Measurements from ENCODE around the gene KRT86.
"Not testable (repeated sequence)": the region's sequence is repeated elsewhere in the genome, so short reads cannot be mapped to it uniquely, and the experiment has no call there.

KRT86 gene

DNA sequence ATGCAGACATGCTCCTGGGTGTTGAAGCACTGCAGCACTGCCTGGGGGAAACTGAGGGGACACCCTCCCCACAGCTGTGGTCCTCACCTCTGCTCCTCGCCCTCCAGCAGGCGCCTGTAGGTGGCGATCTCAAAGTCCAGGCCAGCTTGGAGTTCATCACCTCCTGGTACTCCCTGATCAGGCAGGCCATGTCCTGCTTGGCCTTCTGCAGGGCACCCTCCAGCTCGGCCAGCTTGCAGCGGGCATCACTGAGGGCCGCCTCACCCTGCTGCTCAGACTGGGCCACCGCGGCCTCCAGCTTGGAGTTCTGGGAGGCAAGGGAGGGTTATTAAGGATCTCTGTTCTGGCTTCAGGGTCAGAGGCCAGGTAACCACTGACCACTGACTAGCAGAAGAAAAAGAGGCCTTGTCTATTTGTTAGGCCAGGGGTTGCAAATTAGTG is 22.2 kb upstream of the KRT86 start:
- DNase-seq: not testable (repeated sequence)

DNA sequence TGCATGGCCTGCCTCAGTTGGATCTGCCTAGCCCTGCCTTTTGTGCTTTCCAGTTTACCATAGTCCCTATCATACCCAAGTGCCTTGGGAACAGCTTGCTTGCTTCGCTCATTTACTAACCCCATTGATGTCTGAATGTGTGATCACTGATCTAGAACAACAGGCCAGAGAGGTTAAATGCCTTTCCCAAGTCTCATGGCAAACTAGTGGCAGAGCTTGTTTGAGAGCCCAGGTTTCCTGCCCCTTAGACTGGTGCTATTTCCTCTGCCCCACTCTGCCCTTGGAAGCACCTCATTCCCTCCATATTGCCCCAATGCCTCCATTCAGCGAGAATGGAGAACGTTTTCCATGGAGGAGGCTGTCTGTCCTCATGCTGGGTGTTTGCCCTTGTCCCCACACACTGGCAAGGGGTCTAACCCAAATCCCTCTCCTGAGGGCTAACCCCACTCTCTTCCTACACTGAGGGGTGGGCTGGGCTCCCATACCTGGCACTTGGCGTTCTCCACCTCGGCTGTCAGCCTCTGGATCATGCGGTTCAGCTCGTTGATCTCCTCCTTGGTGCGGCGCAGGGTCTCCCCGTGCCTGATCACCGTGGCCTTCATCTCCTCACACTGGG is 21.6 kb upstream of the KRT86 start:
- no peak for DNase-seq

DNA sequence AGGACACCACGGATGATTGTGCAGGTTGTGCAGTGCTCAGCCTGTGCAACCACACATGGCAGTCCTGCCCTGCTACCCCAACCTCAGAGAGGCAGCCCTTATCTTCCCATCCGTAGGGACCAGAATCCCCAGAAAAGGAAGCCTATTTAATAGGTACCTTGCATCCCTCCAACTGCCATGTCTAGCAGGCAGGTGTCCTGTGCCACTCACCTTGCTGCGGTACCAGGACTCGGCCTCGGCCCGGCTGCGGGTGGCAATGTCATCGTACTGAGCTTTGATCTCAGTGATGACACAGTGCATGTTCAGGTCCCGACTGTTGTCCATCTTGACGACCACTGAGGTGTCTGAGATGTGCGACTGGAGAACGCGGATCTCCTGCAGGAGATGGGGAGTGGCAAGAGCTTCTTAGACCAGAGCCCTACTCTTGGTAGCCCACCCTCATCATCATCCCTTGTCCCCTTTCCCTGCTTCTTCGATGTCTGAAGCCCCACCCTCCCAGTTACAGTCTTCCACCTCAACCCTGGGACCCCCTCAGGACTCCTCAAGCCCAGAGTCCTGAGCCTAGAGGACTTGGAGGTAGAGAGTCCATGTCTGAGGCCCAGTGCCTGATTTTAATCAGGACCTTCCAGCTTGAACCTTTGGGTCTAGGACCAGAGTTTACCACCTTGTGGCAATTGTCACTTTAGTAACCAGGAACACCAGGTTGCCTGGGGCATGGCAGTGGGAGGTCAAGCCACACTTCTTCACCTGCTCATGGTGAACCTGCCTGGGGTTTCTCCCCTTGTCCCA is 20.9 kb upstream of the KRT86 start:
- no peak for DNase-seq

DNA sequence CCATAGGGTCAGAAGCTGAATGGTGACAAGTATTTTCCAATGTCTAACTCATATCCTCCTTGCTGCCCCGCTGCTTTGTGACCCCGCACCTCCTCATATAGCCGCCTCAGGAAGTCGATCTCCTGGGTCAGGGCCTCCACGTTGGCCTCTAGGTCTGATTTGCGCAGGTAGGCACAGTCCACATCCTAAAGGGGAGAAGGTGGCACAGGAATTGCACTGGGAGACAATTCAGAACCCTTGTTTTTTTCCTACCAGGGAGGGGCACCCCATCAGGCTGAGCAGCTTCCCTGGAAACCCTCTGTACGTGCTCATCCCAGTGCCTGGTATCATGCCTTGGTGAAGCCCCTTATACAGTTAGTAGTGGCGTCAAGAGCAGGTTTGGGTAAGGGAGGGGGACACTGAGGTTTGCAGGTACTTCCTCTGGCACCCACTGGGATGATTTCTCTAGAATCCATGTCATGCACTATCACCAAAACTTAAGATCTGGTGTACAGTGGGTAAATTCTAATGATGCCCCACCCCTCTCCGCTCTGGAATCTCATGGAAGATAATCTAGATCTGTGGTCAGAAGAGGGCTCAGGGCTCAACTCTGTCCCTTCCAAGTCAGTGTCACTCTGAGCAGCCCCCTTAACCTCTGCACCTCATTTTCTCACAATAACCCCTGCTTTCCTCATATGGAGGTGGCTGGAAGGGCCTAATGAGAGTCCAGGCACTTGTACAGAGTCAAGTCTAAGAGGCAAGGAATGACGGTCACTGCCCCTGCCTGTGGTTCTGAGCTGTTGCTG is 20.1 kb upstream of the KRT86 start:
- no peak for DNase-seq

DNA sequence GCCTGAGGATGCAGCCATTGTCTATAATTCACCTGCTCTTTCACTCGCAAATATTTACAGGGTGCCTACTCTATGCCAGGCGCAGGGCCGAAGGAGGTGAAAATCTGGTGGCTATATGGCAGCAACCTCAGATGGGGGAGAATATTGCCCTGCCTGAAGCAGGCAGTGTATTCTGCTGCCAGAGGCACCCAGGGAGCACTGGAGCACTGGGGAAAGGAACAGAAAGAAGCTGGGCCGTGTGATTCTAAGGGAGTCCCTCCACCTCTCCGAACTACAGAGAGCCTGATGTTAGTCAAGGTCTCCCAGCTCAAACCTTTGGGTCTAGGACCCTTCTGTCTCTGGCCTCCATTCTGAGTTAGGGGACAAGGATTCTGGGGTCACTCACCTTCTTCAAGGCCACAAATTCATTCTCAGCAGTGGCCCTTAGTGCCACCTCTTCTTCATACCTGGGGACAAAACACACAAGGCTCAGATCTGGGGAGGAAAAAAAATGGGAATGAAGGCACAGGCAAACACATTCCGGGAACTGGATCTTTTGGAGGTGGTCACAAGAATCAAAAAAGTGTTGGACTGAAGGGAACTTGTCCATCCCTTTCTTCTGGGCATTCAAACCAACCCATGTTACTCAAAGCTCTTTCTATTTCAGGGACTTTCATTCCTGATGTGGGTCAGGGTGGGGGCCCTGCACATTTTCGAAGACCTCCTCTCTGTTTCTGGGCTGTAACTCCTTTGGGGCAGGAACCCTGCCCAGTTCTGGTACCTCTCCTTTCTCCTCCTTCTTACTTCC is 19.3 kb upstream of the KRT86 start:
- no peak for DNase-seq

DNA sequence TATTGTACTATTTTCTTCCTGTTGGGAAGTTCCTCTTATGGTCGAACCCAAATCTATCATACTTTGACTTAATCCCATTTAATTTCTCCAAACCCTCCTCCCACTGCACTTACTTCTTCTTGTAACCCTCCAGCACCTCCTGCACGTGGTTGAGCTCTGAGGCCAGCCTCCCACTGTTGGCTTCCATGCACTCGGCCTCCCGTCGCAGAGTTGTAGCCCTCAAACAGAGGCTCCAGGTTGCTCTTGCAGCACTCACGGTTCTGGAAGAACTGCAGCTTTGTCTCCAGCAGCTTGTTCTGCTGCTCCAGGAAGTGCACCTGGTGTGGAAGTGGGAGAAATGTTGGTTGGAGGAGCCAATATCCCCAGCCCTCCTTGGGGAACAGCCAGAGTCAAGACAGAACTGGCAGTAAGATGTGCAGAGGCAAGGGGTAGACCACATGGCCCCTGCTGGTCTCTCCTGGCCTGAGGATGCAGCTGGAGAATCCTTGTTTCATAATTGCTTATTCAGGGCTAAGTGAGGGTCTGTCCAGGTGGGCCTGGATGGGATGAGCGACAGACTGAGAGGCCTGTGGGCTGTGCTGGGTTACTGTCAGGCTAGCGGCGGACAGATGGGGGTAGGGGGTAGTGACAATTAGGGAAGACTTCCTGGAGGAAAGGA is 18.4 kb upstream of the KRT86 start:
- no peak for DNase-seq

DNA sequence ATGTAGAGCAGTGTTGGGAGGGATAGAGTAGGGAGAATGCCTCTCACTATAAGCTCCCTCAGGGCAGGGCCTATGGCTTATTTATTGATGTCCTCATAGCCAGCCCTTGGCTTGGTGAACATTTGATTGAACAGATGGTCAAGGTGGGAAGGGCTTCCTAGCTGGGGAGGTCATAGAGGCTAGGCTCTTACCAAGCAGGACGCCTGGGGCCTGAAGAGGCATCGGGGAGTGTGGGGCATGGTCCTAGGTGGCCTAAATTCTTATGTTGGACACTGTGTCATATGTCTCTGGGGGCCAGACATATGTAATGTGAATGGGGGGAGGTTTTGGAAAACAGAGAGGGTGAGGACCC is 17.9 kb upstream of the KRT86 start:
- DNase-seq: no peak

DNA sequence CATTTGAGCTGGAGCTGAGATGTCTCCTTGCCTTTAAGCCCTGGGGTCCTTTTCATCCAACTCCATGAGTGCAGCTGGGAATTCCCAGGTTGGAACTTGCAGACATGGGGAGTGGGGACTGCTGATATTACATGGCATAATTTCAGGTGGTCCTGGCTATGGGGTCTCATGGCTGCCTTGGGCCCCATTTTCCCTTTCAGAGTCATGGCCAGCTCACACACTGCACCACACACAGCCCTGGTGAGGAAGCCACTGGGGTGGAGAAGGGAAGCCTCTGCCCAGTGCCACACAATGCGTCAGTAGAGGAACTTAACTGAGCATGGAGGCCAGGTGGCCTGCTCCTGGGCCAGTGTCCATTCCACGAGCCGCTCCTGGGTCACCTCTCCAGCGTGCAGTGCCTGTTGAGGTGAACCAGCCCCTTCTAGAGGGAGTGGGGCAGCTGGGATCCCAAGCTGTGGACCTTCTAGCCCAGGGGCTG is 17.3 kb upstream of the KRT86 start:
- no peak for DNase-seq

DNA sequence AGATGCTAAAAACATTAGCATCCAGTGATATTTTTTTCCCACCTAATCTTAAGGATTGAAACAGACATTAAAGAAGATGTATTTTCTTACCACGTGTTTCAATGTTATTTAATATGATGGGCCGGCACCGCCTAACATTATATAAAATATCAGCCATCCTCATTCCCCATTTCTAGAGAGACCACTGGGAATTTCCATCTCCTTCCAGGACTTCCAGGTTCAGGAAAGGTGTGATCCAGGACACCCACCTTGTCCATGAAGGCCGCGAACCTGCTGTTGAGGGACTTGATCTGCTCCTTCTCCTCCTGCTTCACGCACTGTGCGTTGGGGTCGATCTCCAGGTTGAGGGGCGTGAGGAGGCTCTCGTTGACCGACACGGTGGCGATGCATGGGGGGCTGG is 16.5 kb upstream of the KRT86 start:
- not testable (repeated sequence) for DNase-seq

DNA sequence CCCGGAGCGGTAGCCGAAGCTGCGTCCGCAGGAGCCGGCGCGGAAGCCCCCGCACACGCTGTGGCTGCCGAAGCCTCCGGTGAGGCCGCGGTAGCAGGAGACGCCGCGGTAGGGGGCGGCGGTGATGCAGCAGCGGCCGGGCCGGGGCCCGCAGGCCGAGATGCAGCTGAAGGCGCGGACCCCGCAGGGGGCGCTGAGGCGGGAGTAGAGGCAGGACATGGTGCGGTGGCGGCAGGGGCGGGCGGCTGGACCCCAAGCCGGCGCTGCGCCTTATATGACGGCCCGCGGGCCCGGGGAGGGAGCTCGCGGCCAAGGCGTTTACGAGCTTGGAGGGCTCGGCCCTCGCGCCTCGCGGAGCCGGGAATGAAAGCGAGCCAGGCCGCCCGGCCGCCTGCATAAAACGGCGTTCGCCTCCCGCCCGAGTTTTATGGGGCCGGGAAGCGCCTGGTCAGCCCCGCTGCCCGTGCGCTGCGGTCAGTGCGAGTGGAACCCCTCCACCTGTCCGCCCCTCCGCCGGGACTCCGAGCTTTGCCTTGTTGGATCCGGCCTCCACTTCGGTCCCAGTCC is 16.0 kb upstream of the KRT86 start:
- DNase-seq: no peak

DNA sequence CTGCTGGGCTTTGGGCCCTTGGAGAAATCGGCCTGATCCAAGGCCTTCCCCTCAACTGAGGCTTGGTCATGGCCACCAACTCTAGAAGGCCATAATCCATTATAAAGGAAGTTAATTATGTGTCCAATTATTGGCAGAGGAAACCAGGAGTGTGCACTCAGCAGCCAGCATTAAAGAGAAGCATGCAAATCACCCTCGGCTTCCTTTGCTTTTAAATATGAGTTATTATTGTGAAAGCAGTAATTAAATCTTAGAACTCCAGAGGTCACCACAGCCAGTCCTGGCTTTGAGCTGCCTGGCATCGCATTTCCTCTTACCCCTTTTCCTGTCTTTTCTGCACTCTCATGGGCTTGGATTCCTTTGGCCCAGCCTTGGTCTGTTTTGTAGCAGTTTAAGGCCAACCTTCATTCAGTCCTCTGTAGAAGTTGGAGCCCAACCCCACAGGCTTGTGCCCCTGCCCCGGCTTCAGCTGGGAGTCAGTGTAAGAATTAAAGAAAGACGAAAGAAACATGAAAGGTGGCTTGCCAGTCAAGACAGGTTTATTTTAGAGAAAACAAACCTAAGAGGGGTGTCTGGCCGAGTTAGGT is 14.7 kb upstream of the KRT86 start:
- no peak for DNase-seq

DNA sequence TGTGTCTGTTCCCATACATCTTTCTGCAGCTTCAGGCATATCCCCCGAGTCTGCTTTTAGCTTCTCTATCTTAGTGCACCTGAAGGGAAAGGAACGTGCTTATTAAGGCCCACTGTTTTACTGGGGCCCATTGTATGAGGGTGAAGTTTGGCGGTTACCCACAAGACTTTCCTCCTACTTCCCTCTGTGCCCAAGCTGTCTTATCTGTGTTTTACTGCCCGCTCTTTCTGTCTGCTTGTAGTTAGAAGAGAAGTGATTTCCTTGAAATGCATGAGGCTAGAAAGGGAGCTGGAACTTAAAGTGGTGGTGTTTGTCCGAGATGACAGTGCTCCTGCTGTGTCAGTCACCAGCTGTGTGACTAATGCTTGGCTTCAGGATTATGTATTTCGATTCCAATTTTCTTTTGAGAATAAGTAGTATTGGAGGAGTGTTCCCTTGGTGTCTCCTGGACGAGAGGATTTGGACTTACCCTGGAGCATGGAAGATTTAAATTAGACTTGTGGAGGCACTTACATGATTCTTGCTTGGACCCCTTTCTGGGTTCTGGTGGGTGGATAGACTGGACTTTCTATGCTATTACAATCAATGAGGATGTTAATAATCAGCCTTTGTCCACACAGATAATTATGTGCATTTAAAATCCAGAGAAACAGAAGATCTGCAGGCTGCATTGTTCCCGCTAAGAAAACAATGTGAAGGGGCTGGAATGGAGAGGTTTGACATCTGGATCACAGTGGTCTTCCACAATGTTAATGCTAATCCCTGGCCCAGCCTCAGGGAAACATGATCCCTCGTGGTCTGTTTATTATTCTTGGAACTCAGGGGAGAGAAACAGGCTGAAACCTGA is 13.9 kb upstream of the KRT86 start:
- no peak for DNase-seq

DNA sequence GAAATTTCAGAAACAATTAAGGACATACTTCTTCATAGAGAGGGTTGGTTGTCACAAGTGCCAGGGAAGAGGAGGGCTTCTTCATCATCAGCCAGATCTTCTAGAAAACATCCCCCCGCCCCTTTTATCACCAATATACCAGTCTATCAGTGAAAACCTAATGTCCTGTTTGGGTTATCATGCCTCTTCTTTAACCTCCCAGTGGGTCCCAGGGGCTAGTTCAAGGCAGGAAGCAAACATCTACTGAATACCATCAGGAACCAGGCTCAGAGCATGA is 13.3 kb upstream of the KRT86 start:
- no peak for DNase-seq

DNA sequence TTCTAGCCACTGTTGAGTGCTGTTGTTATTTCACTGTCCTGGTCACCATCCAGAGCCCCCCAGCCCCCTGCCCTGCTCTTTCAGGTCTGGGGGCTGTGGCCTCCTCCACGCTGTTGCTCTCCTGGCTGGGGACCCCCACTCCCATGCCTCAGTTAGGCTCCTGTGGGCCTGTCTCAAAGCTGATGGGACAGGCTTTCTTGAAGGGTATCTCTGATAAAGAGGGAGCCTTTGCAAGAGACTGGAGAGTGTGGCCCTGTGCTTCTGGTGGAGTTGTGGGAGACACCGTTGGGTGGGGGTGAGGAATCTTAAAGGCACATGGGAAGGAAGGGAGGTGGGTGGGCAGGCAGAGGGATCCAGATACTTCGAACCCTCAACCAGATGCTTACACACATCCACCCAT is 12.2 kb upstream of the KRT86 start:
- DNase-seq: no peak

DNA sequence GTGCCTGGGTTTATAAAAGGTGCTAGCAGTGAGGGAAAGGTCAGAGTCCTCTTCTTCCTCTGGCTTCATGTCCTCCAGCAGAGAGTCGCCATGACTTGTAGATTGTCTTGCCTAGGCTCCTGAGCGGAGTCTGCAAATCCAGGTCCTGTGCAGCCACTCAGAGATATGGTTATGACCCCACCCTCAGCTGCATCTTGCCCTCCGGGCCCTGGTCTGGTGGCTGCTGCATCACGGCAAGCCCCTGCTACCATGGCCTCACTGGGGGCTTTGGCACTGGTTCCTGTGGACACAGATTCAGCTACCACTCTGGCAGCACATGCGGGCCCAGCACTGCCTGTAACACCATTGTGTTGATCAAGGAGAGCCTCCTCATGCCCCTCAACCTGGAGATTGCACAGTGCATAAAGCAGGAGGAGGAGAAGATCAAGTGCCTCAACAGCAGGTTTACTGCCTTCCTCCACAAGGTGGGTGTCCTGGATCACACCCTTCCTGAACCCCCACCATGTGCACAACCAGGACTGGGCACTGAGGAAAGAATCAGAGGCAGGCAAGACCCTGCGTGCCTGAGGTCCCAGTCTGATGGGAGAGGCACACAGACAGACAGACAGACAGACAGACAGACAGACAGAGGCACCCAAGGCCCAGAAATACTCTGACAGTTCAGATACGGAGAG is 10.5 kb upstream of the KRT86 start:
- no peak for DNase-seq

DNA sequence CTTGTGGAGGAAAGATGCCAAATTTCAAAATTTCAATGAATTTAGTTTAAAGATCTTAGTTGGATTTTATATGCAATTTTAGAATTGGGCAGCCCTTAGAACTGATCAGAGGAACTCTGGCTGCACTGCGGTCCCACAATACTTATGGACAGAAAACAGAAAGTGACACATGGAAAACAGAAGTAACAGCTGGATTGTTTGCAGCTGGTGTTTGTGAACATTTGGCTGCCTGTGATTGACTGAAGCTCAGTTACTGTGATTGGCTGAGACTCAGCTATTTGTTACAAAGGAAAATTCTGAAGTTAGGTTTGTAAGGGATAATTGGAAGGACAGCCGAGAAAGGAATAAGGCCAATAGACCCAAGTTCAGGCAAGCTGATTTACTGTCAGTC is 10.0 kb upstream of the KRT86 start:
- DNase-seq: no peak

DNA sequence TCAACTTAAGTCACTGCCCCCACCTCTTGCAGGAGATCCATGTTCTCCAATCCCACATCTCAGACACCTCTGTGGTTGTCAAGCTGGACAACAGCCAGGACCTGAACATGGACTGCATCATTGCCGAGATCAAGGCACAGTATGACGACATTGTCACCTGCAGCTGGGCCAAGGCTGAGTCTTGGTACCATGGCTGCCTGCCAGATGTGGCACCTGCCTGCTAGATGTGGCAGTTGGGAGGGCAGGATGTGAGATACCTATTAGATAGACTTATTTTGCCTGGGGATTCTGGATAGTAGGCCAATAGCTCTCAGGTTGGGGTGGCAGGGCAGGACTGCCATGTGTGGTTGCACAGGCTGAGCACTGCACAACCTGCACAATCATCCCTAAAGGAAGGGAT is 7.9 kb upstream of the KRT86 start:
- DNase-seq: no peak

DNA sequence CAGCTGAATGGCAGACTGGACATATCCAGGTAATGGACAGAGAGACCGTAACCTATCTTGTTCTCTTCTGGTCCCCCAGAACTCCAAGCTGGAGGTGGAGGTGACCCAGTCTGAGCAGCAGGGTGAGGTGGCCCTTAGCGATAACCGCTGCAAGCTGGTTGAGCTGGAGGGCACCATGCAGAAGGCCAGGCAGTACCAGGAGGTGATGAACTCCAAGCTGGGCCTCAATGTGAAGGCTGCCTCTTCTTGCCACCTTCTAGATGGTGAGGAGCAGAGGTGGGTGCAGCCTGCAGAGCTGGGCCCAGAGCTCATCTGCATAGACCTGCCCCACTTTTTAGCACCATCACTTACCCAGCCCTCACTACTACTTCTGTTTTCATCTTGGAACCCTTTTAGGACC is 7.2 kb upstream of the KRT86 start:
- DNase-seq: no peak

DNA sequence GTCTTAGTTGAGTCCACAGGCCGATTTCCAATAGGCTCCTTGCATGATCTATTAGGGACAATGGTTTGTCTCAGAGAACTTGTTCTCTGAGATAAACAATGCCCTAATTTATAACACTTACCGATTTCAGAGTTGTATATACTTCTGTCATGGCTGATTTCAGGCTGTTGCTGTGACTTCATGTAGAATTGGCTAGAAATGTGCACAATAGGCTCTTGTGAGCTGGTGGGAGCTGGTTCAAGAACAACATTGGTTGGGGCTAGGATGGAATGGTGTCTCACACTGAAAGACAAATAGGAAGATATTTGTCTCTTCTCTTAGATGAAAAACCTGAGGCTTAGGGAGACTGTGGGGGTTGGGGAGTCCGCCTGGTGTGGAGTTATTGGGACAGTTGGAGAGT is 6.7 kb upstream of the KRT86 start:
- no peak for DNase-seq

DNA sequence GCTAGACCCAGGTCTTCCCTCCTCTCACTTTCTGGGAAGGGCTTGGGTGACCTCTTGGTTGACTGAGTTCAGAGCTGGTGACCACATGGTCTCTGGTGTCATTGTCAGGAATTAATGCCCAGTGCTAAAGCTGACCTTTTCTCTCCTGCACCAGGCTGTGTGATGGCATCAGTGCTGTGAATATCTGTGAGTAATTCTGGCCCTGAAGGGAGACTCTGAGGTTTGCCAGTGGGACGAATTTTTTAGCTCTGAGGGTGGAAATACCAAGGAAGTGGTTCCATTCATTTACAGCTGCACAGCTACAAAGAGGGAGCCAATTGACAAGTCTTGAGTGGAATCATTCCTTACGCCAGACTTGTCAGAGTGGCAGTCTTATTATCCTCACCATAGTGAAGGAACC is 6.2 kb upstream of the KRT86 start:
- no peak for DNase-seq

All from stimulated activated CD4-positive, alpha-beta T cell treated with anti-CD3 and anti-CD28 coated beads, Interleukin-12 subunit alpha, Interleukin-12 subunit beta, amount 100 ng/mL, for 4 hours (primary cell).